HG02884 (cell line): ENCODE data around the gene SEPTIN8.

Experiments used
- ATAC-seq: cut with Tn5 transposase; IDR thresholded peaks from one replicate; pipeline ENCODE4 v1.9.1; 2021; ENCODE audit warnings: mild to moderate bottlenecking, moderate library complexity; ENCODE audit not compliant: unreplicated experiment

The SEPTIN8 gene

GRCh38 chr5:132718544-132719312 lies 58.3 kb downstream of the SEPTIN8 start:
- ATAC-seq = no peak

GRCh38 chr5:132714456-132715307 lies 62.4 kb downstream of the SEPTIN8 start:
- ATAC-seq = no peak

DNA sequence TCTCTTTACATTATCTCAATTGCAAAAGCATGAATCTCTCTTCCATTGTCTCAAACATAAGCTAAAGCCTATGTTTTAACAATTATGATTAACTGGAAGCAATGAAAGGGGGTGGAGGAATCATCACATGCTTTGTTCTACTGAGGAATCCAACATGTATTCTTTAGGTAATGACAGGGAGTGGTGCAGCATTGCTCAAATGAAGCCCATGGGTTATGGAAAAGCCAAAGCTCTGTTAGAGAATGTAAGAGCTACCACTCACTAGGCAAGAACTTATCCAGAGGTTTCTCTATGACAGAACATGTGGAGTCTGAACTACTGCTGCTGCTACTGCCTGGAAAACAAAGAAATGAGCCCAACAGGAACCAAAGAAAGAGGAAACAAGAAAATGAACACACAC lies 68.4 kb downstream of the SEPTIN8 start:
- no peak for ATAC-seq

DNA sequence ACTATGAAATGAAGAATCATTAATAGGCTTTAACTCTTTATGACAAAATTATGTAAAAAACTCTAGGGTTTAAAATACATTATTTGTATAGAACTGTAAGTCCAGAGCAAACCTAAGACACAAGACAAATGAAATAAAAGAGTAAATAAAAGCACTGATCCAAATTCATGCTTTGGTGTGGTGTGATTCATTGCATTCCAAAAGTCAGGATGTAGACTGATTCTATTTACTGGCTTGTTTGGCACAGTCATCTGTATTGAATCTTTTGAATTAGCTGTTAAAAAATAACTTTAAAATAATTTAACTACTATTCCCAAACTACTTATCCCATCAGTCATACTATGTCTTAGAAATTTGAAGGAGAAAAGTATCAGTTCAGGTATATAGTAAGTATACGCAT lies 72.2 kb downstream of the SEPTIN8 start:
- ATAC-seq = no peak
